Activated CD4-positive, alpha-beta T cell treated with anti-CD3 and anti-CD28 coated beads for 36 hours (primary cell): ENCODE data around the gene KY. TPM values are rescaled to one million over a fixed set of nuclear protein-coding genes. Genes with fewer than 3 reads are reported as not detected.
"Not testable (repeated sequence)": the region's sequence is repeated elsewhere in the genome, so short reads cannot be mapped to it uniquely, and the experiment has no call there.

Experiments
- ATAC-seq: fragments of 200-7000 bp; cut with Tn5 transposase; one replicate; pipeline ENCODE4 v1.10.0; 2021; ENCODE audit warnings: mild to moderate bottlenecking, moderate library complexity
- CTCF ChIA-PET: fragments of 350-600 bp; sonication (Branson Sonifier 250); formaldehyde crosslinking; loops from one replicate; lab custom pipeline; 2021; ENCODE audit warnings: antibody characterized with exemption; lab: Charles Lee
- POLR2A ChIA-PET: fragments of 350-600 bp; sonication (Branson Sonifier 250); formaldehyde crosslinking; loops from one replicate; lab custom pipeline; 2021; ENCODE audit warnings: antibody characterized with exemption, inconsistent platforms; lab: Charles Lee
- DNase-seq: peaks from one replicate; pipeline ENCODE4 v3.0.0-alpha.2; 2020
- H3K27ac Mint-ChIP-seq: one replicate; pipeline ENCODE4 v1.8.0; 2021; ENCODE audit warnings: mixed read lengths
- H3K27me3 Mint-ChIP-seq: one replicate; pipeline ENCODE4 v1.8.0; 2021; ENCODE audit warnings: mixed read lengths
- H3K36me3 Mint-ChIP-seq: one replicate; pipeline ENCODE4 v1.8.0; 2021; ENCODE audit warnings: low read depth, mixed read lengths
- H3K4me1 Mint-ChIP-seq: one replicate; pipeline ENCODE4 v1.8.0; 2021; ENCODE audit warnings: mixed read lengths
- H3K4me3 Mint-ChIP-seq: one replicate; pipeline ENCODE4 v1.8.0; 2021; ENCODE audit warnings: mild to moderate bottlenecking, moderate library complexity, mixed read lengths
- H3K9me3 Mint-ChIP-seq: one replicate; pipeline ENCODE4 v1.8.0; 2021; ENCODE audit warnings: low read depth, mixed read lengths
- intact Hi-C, 2 experiments: fragments of 100-400 bp; cut with DNase I in 1 of 2; cut with micrococcal nuclease in 1 of 2; formaldehyde crosslinking; loops; one replicate each; pipeline versions ENCODE4 v1.14.2 to v1.15.1; 2022 to 2024; cut with DNase I, micrococcal nuclease
- total RNA-seq, 2 experiments: library from RNA; stranded (reverse); gene quantifications; one replicate each; pipeline ENCODE4 v1.2.3, GENCODE V29; 2021

KY gene
- total RNA-seq, 2 experiments from 2014 or later: not detected

GRCh38 chr3:134603956-134604355, 46.9 kb downstream of the KY start:
- Mint-ChIP-seq H3K36me3 (no peaks in the 10 kb centered on the region), H3K4me1 (peaks cover 5% of the 10 kb centered on the region), H3K4me3 (no peak overlapping the region), H3K27me3 (peaks cover 5% of the 10 kb centered on the region), H3K27ac (no peak overlapping the region), H3K9me3 (no peaks in the 10 kb centered on the region)
- intact Hi-C loops: loop anchor here in 1 of 2 experiments (10.0 kb wide), 1 partner anchor 151 kb away; no protein-coding TSS in a partner anchor
- ChIA-PET CTCF (interaction anchor here (1.6 kb wide), 1 partner anchor 9 kb away, joined by 4 read pairs; no protein-coding TSS in a partner anchor), POLR2A (no interaction called here)
- DNase-seq (no peak), ATAC-seq (no peak)

GRCh38 chr3:134603480-134603879, 47.3 kb downstream of the KY start:
- DNase-seq (no peak), ATAC-seq (no peak)
- Mint-ChIP-seq H3K9me3 (no peaks in the 10 kb centered on the region), H3K27ac (no peak overlapping the region), H3K27me3 (peaks cover 5% of the 10 kb centered on the region), H3K4me3 (no peak overlapping the region), H3K4me1 (peaks cover 5% of the 10 kb centered on the region), H3K36me3 (no peaks in the 10 kb centered on the region)
- ChIA-PET CTCF (interaction anchor here (1.6 kb wide), 1 partner anchor 9 kb away, joined by 4 read pairs; no protein-coding TSS in a partner anchor), POLR2A (no interaction called here)
- intact Hi-C loops: loop anchor here in 1 of 2 experiments (10.0 kb wide), 1 partner anchor 151 kb away; no protein-coding TSS in a partner anchor

- H3K4me1 Mint-ChIP-seq: peaks cover 5% of the 10 kb centered on the region
- no peaks in the 10 kb centered on the region for H3K9me3 Mint-ChIP-seq
- POLR2A ChIA-PET: no interaction called here
- intact Hi-C loops: loop anchor here in 1 of 2 experiments (10.0 kb wide), 1 partner anchor 152 kb away; no protein-coding TSS in a partner anchor
- H3K4me3 Mint-ChIP-seq: no peak overlapping the region
- no peaks in the 10 kb centered on the region for H3K36me3 Mint-ChIP-seq
- DNase-seq (no peak), ATAC-seq (no peak)
- peaks cover 5% of the 10 kb centered on the region for H3K27me3 Mint-ChIP-seq
- H3K27ac Mint-ChIP-seq: no peak overlapping the region
- CTCF ChIA-PET: interaction anchor here (0.7 to 2.7 kb wide), 2 partner anchors 13 to 83 kb away, joined by 3 to 21 read pairs; no protein-coding TSS in a partner anchor
These were observed 48.4 kb downstream of the KY start for GRCh38 chr3:134602440-134602814.

- intact Hi-C loops: loop anchor here (1.0 to 10.0 kb wide), 7 partner anchors 39 to 1441 kb away; no protein-coding TSS in a partner anchor
- no peaks in the 10 kb centered on the region for H3K36me3 Mint-ChIP-seq
- ChIA-PET CTCF (interaction anchor here (0.6 to 2.7 kb wide), 18 partner anchors 9 to 1440 kb away, joined by 3 to 21 read pairs (median 4); no protein-coding TSS in a partner anchor), POLR2A (no interaction called here)
- peaks cover 5% of the 10 kb centered on the region for H3K4me1 Mint-ChIP-seq
- H3K27ac Mint-ChIP-seq: no peak overlapping the region
- H3K27me3 Mint-ChIP-seq: peaks cover 5% of the 10 kb centered on the region
- no peak overlapping the region for H3K4me3 Mint-ChIP-seq
- ATAC-seq: no peak
- no peaks in the 10 kb centered on the region for H3K9me3 Mint-ChIP-seq
- no peak for DNase-seq
These were observed 49.0 kb downstream of the KY start for GRCh38 chr3:134601539-134602439.

- CTCF ChIA-PET: interaction anchor here (0.6 to 2.7 kb wide), 23 partner anchors 10 to 1442 kb away, joined by 3 to 21 read pairs (median 4); no protein-coding TSS in a partner anchor
- Mint-ChIP-seq H3K4me3 (no peak overlapping the region), H3K4me1 (peaks cover 5% of the 10 kb centered on the region), H3K27ac (no peak overlapping the region), H3K9me3 (no peaks in the 10 kb centered on the region), H3K27me3 (peaks cover 5% of the 10 kb centered on the region), H3K36me3 (no peaks in the 10 kb centered on the region)
- POLR2A ChIA-PET: no interaction called here
- intact Hi-C loops: loop anchor here (1.0 to 10.0 kb wide), 9 partner anchors 40 to 1442 kb away; no protein-coding TSS in a partner anchor
- DNase-seq (peak; percentile 83), ATAC-seq (peak; percentile 90)
These were observed 49.9 kb downstream of the KY start for GRCh38 chr3:134600685-134601463.

GRCh38 chr3:134600206-134600605, 50.6 kb downstream of the KY start:
- ATAC-seq (no peak), DNase-seq (no peak)
- intact Hi-C loops: loop anchor here (1.0 to 10.0 kb wide), 7 partner anchors 41 to 1443 kb away; no protein-coding TSS in a partner anchor
- Mint-ChIP-seq H3K27ac (no peak overlapping the region), H3K4me3 (no peak overlapping the region), H3K36me3 (no peaks in the 10 kb centered on the region), H3K27me3 (peaks cover 5% of the 10 kb centered on the region), H3K4me1 (peaks cover 5% of the 10 kb centered on the region), H3K9me3 (no peaks in the 10 kb centered on the region)
- ChIA-PET POLR2A (no interaction called here), CTCF (interaction anchor here (1.0 to 2.7 kb wide), 17 partner anchors 9 to 1442 kb away, joined by 3 to 21 read pairs (median 4); partner anchors contain the start of gene EPHB1)

- no peak for ATAC-seq
- POLR2A ChIA-PET: no interaction called here
These were observed 51.9 kb downstream of the KY start for GRCh38 chr3:134598763-134599545.

GRCh38 chr3:134597390-134597970, 53.3 kb downstream of the KY start:
- CTCF ChIA-PET: interaction anchor here (0.7 kb wide), 1 partner anchor 55 kb away, joined by 3 read pairs; no protein-coding TSS in a partner anchor
- no peak overlapping the region for H3K4me3 Mint-ChIP-seq
- no peak for DNase-seq

More at GRCh38 chr3:134598763-134599545, 51.9 kb downstream of the KY start:
- Mint-ChIP-seq H3K9me3 (no peaks in the 10 kb centered on the region), H3K36me3 (no peaks in the 10 kb centered on the region), H3K4me3 (no peak overlapping the region), H3K4me1 (peaks cover 5% of the 10 kb centered on the region), H3K27me3 (peaks cover 5% of the 10 kb centered on the region), H3K27ac (no peak overlapping the region)
- intact Hi-C loops: no loop called here
- CTCF ChIA-PET: interaction anchor here (0.6 to 1.3 kb wide), 4 partner anchors 8 to 1765 kb away, joined by 3 to 5 read pairs (median 4); partner anchors contain the start of gene EPHB1
- no peak for DNase-seq

GRCh38 chr3:134594986-134595385, 55.8 kb downstream of the KY start:
- H3K36me3 Mint-ChIP-seq, ATAC-seq, H3K4me3 Mint-ChIP-seq, H3K9me3 Mint-ChIP-seq, DNase-seq, H3K27me3 Mint-ChIP-seq, intact Hi-C loops, H3K4me1 Mint-ChIP-seq, H3K27ac Mint-ChIP-seq, POLR2A ChIA-PET: not testable (repeated sequence)
- CTCF ChIA-PET: interaction anchor here (0.5 to 1.3 kb wide), 3 partner anchors 8 to 453 kb away, joined by 3 to 4 read pairs (median 3); no protein-coding TSS in a partner anchor

More at GRCh38 chr3:134597390-134597970, 53.3 kb downstream of the KY start:
- Mint-ChIP-seq H3K27ac (no peak overlapping the region), H3K9me3 (no peaks in the 10 kb centered on the region), H3K4me1 (peaks cover 5% of the 10 kb centered on the region), H3K36me3 (no peaks in the 10 kb centered on the region), H3K27me3 (peaks cover 5% of the 10 kb centered on the region)
- intact Hi-C loops: no loop called here
- POLR2A ChIA-PET: no interaction called here
- no peak for ATAC-seq

GRCh38 chr3:134594331-134594741, 56.5 kb downstream of the KY start:
- Mint-ChIP-seq H3K36me3 (no peaks in the 10 kb centered on the region), H3K27me3 (no peaks in the 10 kb centered on the region), H3K4me1 (no peaks in the 10 kb centered on the region), H3K9me3 (no peaks in the 10 kb centered on the region), H3K4me3 (no peak overlapping the region), H3K27ac (no peak overlapping the region)
- no peak for DNase-seq
- CTCF ChIA-PET: interaction anchor here (0.5 to 1.3 kb wide), 2 partner anchors 9 to 453 kb away, joined by 3 to 4 read pairs; no protein-coding TSS in a partner anchor
- ATAC-seq: no peak
- intact Hi-C loops: no loop called here
- POLR2A ChIA-PET: no interaction called here
